HG03571 (cell line): ENCODE data around the gene RIMBP2.

Experiments used
- ATAC-seq: cut with Tn5 transposase; IDR thresholded peaks from one replicate; pipeline ENCODE4 v1.9.1; 2021; ENCODE audit not compliant: unreplicated experiment

RIMBP2 gene

DNA sequence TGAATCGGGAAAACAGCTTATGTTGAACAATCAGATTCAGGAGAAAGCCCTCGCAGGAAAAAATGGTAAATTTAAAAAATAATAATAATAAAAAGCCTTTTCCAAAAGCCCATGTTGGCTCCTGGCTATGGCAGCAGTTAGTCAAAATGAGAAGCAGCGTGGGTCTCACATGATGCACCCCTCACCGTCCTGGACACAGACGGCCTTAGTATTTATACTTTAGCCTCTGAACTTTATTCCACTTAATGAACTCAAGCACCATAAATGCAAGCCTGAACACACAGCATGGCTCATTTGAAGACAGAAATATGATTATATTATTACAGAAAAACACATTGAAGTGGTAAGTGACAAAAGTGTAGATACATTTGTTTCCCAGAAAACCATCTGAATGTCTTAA lies 160.9 kb downstream of the RIMBP2 start:
- ATAC-seq, result no peak

DNA sequence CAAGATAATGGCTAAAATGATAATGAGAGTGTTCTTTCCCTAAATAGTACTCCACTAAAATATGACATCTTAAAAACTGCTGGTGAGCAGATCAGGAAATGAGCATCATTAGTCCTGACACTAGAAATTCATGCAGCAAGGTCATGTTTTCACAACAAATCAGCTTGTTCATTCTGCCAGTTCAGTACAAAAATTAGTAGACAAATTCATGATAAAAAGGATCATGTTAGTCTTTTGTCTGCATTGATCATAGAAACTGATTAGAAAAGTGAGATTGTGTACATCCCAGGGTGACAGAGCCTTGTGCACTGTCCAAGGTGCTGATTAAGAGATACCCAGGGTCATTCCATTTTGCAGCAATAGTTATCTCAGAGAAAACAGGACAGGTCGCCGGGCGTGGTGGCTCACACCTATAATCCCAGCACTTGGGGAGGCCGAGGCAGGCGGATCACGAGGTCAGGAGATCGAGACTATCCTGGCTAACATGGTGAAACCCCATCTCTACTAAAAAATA lies 163.6 kb downstream of the RIMBP2 start:
- no peak for ATAC-seq

GRCh38 chr12:130549361-130549760 lies 166.7 kb downstream of the RIMBP2 start:
- ATAC-seq, result no peak

DNA sequence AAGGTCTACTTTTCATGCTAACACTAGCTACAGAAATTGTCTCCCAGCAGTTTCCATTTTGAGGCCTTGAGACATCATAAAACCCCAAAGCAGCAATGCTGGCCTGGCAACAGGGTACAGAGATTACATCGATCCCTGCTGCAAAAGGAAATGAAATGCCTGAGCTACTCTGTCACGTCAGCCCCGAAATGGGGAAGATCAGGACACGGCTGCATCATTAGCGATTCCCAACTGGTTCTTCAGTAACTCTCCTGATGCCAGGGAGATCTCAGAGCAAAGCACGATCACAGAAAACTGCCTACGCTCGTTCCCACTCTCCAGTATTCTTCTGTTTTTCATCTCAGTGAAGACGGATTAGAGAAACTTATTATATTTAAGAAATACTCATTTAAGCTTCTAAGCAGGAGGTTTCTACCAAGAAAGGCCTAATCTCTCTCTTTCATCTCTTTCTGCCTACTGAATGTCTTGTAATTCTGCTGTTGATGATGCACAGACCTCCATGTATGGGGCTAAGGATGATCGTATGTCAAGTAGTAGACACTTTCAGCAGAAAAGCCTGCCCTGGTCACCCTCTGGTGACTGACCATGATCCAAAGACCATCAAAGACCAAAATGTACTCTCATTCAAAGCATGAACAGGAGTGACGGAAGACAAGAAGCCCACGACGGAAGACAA lies 168.5 kb downstream of the RIMBP2 start:
- no peak for ATAC-seq

DNA sequence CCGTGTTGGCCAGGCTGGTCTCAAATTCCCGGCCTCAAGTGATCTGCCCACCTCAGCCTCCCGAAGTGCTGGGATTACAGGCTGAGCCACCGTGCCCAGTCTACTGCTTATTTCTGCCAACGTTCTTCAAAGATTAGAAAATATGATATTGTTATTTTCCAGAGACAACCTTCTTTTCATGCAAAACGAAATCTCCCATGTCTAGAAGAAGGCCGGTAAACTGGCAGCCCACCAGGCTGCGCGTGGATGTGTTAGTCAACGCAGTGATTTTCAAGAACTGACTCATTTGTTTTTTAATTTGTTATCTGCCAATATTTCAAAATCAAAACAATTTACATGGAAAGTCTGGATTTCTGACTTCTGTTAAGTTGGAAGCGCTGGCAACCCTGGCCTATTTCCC lies 169.6 kb downstream of the RIMBP2 start:
- no peak for ATAC-seq

DNA sequence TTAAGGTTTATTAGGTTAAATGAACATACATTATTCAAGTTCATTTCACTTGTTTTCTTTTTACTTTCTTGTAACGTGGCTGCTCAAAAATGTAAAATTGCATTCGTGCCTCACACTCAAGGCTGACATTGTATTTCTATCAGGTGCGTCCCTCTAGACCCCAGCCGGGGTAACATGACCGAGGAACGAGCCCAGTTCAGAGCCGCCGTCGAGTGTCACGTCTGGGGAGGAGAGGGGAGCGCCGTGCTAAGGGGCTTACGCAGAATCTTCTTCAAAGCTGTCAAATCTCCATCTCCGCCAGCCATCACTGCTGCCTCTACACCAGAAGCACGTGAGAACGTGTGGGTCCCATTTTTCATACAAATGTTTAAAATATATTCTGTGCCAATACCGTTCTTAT lies 170.6 kb downstream of the RIMBP2 start:
- ATAC-seq, result no peak

DNA sequence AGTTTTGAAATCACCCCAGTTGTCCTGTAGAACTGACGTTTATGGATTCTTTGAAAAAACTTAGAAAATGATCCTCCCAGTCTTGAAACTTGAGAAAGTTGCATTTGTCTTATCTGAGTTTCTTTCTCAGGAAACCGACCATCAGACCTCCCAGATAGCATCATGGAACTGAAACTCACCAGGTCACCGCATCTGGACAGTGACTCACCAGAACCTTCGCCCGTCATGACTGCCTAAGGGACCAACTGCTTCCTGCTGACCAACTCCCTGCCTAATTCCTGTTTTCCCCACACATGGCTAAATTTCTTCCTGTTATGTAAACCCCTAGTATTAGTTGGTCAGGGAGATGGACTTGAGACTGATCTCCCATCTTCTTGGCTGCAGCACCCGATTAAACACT lies 175.7 kb downstream of the RIMBP2 start:
- no peak for ATAC-seq

DNA sequence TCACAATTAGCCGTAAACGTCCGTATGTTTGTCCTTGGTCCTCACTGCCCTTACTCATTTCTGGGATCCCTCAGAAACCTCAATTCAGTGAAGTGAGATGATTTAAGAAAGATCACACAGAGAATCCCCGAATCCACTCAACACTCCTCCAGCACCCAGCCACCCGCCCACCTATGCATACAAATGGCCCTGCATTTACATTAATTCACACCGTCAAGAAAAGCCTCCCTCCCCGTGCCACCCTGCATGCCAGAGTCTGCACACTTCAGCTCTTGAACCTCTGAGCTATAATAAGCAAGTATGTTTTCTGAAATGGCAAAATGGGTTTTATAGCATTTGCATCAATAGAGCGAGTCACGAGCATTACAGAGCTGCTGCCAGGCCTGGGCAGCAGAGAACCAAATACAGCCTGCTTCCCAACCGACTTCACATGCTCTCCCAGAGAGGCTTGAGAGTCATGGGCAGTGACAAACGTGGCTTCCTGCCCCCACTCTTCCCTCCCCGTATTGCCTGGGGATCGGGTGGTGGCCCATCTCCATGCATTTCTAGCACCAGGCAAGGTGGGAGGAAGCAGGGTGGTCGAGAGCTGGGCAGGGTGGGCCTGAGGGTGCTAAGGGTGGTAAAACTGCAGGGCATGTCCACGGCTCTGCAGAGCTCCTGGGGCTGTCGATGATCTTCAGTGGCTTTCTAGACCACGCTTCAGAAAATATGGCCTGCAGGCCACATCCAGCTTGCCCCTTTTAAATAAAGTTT lies 177.6 kb downstream of the RIMBP2 start:
- no peak for ATAC-seq

DNA sequence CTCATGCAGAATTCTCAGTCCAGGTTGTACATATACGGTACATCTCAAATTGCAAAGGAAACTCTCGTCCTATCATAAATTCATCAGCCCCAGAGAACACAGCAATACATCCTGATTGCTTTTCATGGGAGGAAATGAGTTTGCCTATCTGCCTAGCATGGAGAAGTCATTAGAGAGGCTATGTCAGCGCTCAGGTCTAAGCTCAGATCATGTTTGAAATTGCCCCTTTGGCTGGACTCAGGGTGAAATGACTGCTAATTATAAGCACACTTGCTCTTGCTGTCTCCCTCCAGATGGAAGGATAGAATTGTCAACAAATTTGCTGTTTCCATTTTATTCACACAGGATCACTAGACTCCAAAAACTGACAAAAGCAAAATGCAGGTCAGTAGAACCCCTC lies 178.4 kb downstream of the RIMBP2 start:
- ATAC-seq, result no peak

- ATAC-seq, result no peak
These were observed 179.0 kb downstream of the RIMBP2 start for GRCh38 chr12:130537051-130537450.

DNA sequence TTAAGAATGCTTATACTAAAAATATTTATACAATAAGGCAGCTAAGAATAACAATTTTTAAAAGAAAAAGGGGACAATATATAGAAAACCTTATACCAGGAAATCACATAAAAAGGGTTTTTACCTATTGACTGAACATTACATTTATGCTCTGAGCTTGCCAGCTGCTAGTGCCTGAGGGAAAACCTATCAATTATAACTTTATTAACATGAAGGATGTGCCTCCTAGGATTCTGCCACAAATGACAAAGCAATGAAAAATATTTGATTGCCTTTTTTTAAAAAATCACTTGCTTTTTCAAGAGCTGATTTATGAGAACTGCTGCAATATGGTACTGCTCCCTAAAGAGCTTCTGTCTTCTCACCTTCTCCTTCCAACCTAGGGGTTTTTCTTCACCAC lies 185.7 kb downstream of the RIMBP2 start:
- ATAC-seq, result no peak

DNA sequence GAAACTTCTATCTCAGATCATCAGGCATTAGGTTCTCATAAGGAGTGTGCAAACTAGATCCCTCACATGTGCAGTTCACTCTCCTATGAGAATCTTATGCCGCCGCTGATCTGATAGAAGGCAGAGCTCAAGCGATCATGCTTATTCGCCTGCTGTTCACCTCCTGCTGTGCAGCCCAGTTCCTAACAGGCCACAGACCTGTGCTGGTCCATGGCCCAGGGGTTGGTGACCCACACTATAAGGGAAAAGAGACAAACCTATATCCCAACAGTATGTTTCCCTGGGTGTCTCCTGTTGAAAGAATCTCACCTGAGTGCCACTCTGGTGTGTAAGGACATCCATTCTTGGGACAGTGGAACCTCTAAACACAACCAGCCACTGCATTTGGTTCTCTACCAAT lies 186.3 kb downstream of the RIMBP2 start:
- no peak for ATAC-seq

DNA sequence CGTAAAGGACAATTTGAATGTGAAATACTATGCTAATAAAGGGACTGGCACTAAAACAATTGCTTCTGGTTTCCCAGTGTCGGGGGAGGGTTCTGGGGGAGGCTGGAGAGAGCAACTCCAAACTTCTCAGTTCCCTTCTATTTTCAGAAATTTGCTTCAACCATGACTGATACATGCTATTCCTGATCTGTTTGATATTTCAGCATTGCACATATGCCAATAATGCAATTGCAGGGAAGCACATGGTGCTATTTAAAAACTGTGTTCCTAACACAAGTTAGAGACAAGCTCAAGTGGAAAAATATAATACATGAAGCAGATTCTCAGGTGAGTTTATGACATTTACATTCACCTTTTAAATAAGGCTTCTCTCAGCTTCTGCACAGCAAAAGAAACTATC lies 188.9 kb downstream of the RIMBP2 start:
- no peak for ATAC-seq

- no peak for ATAC-seq
These were observed 189.3 kb downstream of the RIMBP2 start for GRCh38 chr12:130526813-130527212.

GRCh38 chr12:130525384-130526172 lies 190.5 kb downstream of the RIMBP2 start:
- no peak for ATAC-seq

GRCh38 chr12:130524759-130525158 lies 191.3 kb downstream of the RIMBP2 start:
- ATAC-seq, result no peak

GRCh38 chr12:130523863-130524614 lies 192.1 kb downstream of the RIMBP2 start:
- ATAC-seq, result no peak

- no peak for ATAC-seq
These were observed 192.9 kb downstream of the RIMBP2 start for GRCh38 chr12:130523208-130523607.

GRCh38 chr12:130522244-130522834 lies 193.8 kb downstream of the RIMBP2 start:
- ATAC-seq, result no peak

GRCh38 chr12:130521375-130522124 lies 194.5 kb downstream of the RIMBP2 start:
- ATAC-seq, result no peak
